Measurements from ENCODE around the gene ALDH1A3.

Gene ALDH1A3

DNA sequence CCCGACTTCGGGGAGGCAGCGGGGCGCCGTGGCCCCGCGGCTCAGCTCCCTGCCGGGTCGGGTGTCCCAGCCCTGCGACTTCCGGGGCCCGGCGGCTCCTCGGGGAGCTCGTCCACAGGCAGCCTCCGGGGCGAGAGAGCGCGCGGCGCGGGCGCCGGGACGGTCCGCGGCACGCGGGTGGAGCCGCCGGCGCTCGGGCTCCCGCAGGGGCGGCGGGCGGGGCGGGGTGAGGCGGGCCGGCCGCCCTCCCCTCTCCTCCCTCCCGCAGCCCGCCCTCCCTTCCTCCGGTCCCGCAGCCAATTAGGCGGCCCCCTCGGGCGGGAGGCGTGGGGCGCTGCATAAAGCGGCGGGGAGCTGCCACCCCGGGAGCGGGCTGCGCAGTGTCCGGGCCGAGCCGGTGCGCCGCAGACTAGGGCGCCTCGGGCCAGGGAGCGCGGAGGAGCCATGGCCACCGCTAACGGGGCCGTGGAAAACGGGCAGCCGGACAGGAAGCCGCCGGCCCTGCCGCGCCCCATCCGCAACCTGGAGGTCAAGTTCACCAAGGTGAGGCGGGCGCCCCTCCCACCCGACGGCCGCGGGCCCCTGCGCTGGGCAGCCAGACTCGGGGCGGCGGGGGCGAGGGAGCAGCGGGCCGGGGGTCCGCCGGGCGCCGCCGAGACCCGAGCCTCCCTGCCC is at the start of gene ALDH1A3:
ALDH1A3 (plus strand) TSS at position 368 of the 675 bp plus-strand sequence; CDS start at position 445, 77 bp downstream.
- peaks cover 90% of the 10 kb centered on the region for H3K27me3 Mint-ChIP-seq (ENCODE audit: low read depth)
- H3K4me1 Mint-ChIP-seq = peaks cover 4% of the 10 kb centered on the region
- no peaks in the 10 kb centered on the region for H3K36me3 Mint-ChIP-seq (ENCODE audit: low read depth)
- H3K27ac Mint-ChIP-seq = no peak within 1 kb of the TSS
- no peaks in the 10 kb centered on the region for H3K9me3 Mint-ChIP-seq
- TF ChIP-seq, protein P1, sequence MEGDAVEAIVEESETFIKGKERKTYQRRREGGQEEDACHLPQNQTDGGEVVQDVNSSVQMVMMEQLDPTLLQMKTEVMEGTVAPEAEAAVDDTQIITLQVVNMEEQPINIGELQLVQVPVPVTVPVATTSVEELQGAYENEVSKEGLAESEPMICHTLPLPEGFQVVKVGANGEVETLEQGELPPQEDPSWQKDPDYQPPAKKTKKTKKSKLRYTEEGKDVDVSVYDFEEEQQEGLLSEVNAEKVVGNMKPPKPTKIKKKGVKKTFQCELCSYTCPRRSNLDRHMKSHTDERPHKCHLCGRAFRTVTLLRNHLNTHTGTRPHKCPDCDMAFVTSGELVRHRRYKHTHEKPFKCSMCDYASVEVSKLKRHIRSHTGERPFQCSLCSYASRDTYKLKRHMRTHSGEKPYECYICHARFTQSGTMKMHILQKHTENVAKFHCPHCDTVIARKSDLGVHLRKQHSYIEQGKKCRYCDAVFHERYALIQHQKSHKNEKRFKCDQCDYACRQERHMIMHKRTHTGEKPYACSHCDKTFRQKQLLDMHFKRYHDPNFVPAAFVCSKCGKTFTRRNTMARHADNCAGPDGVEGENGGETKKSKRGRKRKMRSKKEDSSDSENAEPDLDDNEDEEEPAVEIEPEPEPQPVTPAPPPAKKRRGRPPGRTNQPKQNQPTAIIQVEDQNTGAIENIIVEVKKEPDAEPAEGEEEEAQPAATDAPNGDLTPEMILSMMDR (IDR thresholded peaks at IDR 0.05; ENCODE audit: unreplicated experiment in 3 of 3) = no peak
- peak within 1 kb of the TSS; percentile 80 to 87 (median 83) for H3K4me3 Mint-ChIP-seq

DNA sequence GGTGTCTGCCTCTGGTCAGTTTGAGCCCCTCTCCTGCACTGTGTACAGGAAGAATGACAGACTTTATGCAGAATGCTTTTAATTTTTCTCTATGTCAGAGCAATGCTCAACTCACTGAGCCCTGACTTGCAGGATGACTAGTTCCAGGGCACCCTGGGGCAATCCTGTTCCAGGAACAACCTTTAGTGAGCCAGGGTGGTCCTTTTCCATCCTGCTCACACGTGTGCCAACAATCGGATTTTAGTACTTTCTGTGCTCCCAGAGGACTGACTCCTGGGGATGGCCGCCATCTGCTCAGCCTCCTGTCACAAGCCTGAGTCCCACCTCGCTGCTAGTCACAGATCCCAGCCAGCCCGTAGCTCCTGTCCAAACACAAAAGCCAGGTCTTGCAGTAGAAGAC is 48.2 kb upstream of the ALDH1A3 start:
- H3K27me3 Mint-ChIP-seq (ENCODE audit: low read depth) = peaks cover 6% of the 10 kb centered on the region
- TF ChIP-seq, protein P1 (IDR thresholded peaks at IDR 0.05; ENCODE audit: unreplicated experiment in 3 of 3) = no peak
- no peak overlapping the region for H3K4me3 Mint-ChIP-seq
- peak overlapping the region in 1 of 3 experiments; percentile 29 for H3K27ac Mint-ChIP-seq
- peaks cover 31% of the 10 kb centered on the region for H3K4me1 Mint-ChIP-seq
- peaks cover 8% of the 10 kb centered on the region for H3K9me3 Mint-ChIP-seq
- no peaks in the 10 kb centered on the region for H3K36me3 Mint-ChIP-seq (ENCODE audit: low read depth)

DNA sequence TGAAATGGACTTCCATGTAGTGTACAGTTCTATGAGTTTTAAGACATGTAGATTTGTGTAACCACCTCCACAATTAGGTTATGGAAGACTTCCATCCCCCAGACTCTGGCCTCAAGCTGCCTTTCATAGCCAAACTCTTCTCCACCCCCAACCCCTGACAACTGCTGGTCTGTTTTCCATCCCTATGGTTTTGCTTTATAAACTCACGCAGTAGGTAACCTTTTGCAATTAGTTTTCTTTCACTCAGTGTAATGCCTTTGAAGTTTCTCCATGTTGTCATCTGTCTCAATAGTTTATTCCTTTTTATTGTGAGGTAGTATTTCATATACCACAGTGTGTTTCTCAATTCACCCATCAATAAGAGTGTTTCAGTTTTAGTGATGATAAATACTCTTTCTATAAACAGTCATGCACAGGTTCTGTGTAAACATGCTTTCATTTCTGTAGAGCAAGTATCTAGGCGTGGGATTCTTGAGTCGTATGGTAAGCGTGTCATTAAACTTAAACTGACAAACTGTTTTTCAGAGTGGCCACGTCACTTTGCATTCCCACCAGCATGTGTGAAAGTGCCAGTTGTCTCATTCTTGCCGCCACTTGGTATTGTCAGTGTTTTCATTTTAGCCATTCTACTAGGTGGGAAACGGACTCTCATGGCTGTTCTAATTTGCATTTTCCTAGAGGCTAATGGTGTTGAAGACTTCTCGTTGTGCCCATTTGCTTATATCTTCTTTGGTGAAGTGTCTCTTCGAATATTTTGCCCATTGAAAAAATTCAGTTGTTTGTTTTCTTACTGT is 47.3 kb upstream of the ALDH1A3 start:
- H3K4me3 Mint-ChIP-seq = no peak overlapping the region
- TF ChIP-seq, protein P1 (IDR thresholded peaks at IDR 0.05; ENCODE audit: unreplicated experiment in 3 of 3) = no peak
- peaks cover 14% of the 10 kb centered on the region for H3K9me3 Mint-ChIP-seq
- peaks cover 31% of the 10 kb centered on the region for H3K4me1 Mint-ChIP-seq
- peaks cover 10% of the 10 kb centered on the region for H3K27me3 Mint-ChIP-seq (ENCODE audit: low read depth)
- peak overlapping the region; percentile 13 to 63 (median 30) for H3K27ac Mint-ChIP-seq
- H3K36me3 Mint-ChIP-seq (ENCODE audit: low read depth) = peaks cover 2% of the 10 kb centered on the region

DNA sequence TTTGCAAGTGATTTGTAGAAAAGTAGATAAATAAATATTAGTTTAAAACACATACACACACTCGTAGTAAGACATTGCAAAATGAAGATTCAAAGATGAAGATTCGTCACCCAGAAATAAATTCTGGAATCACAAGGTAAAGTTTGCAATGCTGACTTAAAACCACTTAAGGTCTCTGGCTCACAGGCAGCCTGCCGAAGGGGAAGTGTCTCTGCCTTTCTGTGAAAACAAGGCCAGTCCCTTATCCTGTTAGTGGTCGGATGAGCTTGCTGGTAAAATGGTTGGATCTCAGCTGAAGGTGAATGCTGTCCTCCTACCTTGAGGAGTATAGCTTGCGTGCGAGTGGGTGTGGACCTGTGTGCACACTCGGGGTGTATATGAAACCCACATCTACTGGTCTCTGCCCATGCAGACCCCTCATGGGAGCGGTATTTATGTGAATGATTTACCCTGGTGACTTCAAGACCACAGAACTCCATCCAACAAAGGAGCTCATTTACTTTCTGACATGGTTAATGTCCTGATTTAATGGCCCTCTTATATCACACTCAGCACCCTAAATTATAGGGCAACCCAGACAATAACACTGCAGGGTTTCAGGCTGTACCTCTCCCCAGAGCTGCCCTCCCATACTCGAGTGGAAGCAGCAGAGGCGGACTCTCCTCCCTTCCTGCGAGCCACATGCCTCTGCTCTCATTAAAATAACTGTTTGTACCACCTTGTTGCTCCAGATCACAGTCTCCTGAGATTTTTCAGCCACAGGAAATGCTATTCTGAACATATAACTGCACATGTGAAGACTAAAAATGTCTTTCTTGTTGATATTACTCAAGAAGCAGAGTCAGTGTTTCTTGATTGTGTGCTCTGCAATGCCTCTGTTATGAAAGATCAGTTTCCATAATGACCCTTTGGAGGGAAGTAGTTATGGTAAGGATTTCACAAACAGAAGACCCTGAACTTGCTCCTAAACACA is 45.9 kb upstream of the ALDH1A3 start:
- peaks cover 31% of the 10 kb centered on the region for H3K4me1 Mint-ChIP-seq
- peak overlapping the region; percentile 27 to 88 (median 27) for H3K27ac Mint-ChIP-seq
- peaks cover 3% of the 10 kb centered on the region for H3K36me3 Mint-ChIP-seq (ENCODE audit: low read depth)
- peak overlapping the region in 1 of 3 experiments; percentile 0 for H3K4me3 Mint-ChIP-seq
- TF ChIP-seq, protein P1 (IDR thresholded peaks at IDR 0.05; ENCODE audit: unreplicated experiment in 3 of 3) = no peak
- peaks cover 10% of the 10 kb centered on the region for H3K27me3 Mint-ChIP-seq (ENCODE audit: low read depth)
- H3K9me3 Mint-ChIP-seq = peaks cover 12% of the 10 kb centered on the region

DNA sequence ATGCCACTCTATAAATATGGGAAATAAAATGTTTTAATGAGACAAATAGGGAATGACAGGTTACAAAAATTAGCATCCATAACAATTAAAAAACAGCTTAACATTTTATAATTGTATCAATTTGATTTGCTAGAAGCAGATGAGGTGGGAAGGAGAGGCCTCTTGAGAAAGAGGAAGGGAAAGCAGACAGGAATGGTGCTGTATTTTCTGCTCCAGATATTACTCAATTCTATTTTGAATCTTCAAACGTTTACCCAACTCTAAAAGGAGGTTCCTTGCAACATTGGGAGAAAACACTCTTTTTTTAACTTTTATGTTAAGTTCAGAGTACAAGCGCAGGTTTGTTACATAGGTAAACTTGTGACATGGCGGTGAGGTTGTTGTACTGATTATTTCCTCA is 44.9 kb upstream of the ALDH1A3 start:
- TF ChIP-seq, protein P1 (IDR thresholded peaks at IDR 0.05; ENCODE audit: unreplicated experiment in 3 of 3) = no peak
- Mint-ChIP-seq H3K27me3 (ENCODE audit: low read depth) (peaks cover 10% of the 10 kb centered on the region), H3K4me3 (no peak overlapping the region), H3K36me3 (ENCODE audit: low read depth) (peaks cover 3% of the 10 kb centered on the region), H3K27ac (peak overlapping the region in 1 of 3 experiments; percentile 88), H3K4me1 (peaks cover 31% of the 10 kb centered on the region), H3K9me3 (peaks cover 12% of the 10 kb centered on the region)

All from nephron (organoid).